Measurements from ENCODE around the gene DNM1L. TPM values are rescaled to one million over a fixed set of nuclear protein-coding genes. Genes with fewer than 3 reads are reported as not detected.

DNM1L gene
- total RNA-seq, 4 donors from 2014 or later, result 66.9 to 109 (median 88.3) TPM

- no peaks in the 10 kb centered on the region for H3K9me3 ChIP-seq
- H3K27me3 ChIP-seq, result no peaks in the 10 kb centered on the region
- WGBS, 2 donors (ENCODE audit: low coverage in 1 of 2), result 93 to 100% methylated on average over 3 to 8 of the region's 8 CpGs
- no peak for ATAC-seq
- peaks cover 0 to 21% (median 3%) of the 10 kb centered on the region in 3 donors for H3K4me1 ChIP-seq
- TF ChIP-seq POLR2AphosphoS5 (IDR thresholded peaks at IDR 0.05), result no peak
- TF ChIP-seq CTCF (IDR thresholded peaks at IDR 0.05), result no peak
- no peak for TF ChIP-seq EP300 (IDR thresholded peaks at IDR 0.05)
- no peak for TF ChIP-seq POLR2A (IDR thresholded peaks at IDR 0.05)
- no peaks in the 10 kb centered on the region for H3K36me3 ChIP-seq
- H3K4me3 ChIP-seq, result no peak overlapping the region
- no peak overlapping the region for H3K27ac ChIP-seq
These were observed 11.8 kb downstream of the DNM1L start for GRCh38 chr12:32690927-32691326.

- 82 to 86% methylated on average over 1 of the region's 1 CpG for WGBS, 2 donors (ENCODE audit: low coverage in 1 of 2)
These were observed 13.3 kb downstream of the DNM1L start for GRCh38 chr12:32692358-32692757.

GRCh38 chr12:32693036-32693435 lies 13.9 kb downstream of the DNM1L start:
- 79 to 100% methylated on average over 1 of the region's 1 CpG for WGBS, 2 donors (ENCODE audit: low coverage in 1 of 2)
- no peaks in the 10 kb centered on the region for H3K9me3 ChIP-seq
- ATAC-seq, result no peak
- H3K4me3 ChIP-seq, result no peak overlapping the region
- TF ChIP-seq POLR2AphosphoS5 (IDR thresholded peaks at IDR 0.05), result no peak
- no peaks in the 10 kb centered on the region for H3K27me3 ChIP-seq
- no peak overlapping the region for H3K27ac ChIP-seq
- H3K36me3 ChIP-seq, result no peaks in the 10 kb centered on the region
- peaks cover 0 to 21% (median 3%) of the 10 kb centered on the region in 3 donors for H3K4me1 ChIP-seq

More at GRCh38 chr12:32692358-32692757, 13.3 kb downstream of the DNM1L start:
- Histone ChIP-seq H3K27ac (no peak overlapping the region), H3K9me3 (no peaks in the 10 kb centered on the region), H3K4me3 (no peak overlapping the region), H3K4me1 (peaks cover 0 to 21% (median 3%) of the 10 kb centered on the region in 3 donors), H3K27me3 (no peaks in the 10 kb centered on the region), H3K36me3 (no peaks in the 10 kb centered on the region)
- TF ChIP-seq CTCF (IDR thresholded peaks at IDR 0.05) (no peak), EP300 (IDR thresholded peaks at IDR 0.05) (no peak), POLR2A (IDR thresholded peaks at IDR 0.05) (no peak), POLR2AphosphoS5 (IDR thresholded peaks at IDR 0.05) (no peak)
- ATAC-seq, result no peak

GRCh38 chr12:32695787-32696186 lies 16.7 kb downstream of the DNM1L start:
- no peak for TF ChIP-seq CTCF (IDR thresholded peaks at IDR 0.05)
- no peak for TF ChIP-seq EP300 (IDR thresholded peaks at IDR 0.05)
- no peak for TF ChIP-seq POLR2AphosphoS5 (IDR thresholded peaks at IDR 0.05)
- no peak for TF ChIP-seq POLR2A (IDR thresholded peaks at IDR 0.05)
- Histone ChIP-seq H3K27ac (no peak overlapping the region), H3K27me3 (no peaks in the 10 kb centered on the region), H3K9me3 (no peaks in the 10 kb centered on the region), H3K4me3 (no peak overlapping the region), H3K4me1 (no peaks in the 10 kb centered on the region), H3K36me3 (no peaks in the 10 kb centered on the region)
- WGBS, 2 donors (ENCODE audit: low coverage in 1 of 2), result 89 to 90% methylated on average over 3 of the region's 3 CpGs
- no peak for ATAC-seq

GRCh38 chr12:32697445-32697844 lies 18.3 kb downstream of the DNM1L start:
- Histone ChIP-seq H3K4me3 (no peak overlapping the region), H3K9me3 (no peaks in the 10 kb centered on the region), H3K27ac (no peak overlapping the region), H3K36me3 (peaks cover 0 to 11% of the 10 kb centered on the region in 2 donors), H3K27me3 (no peaks in the 10 kb centered on the region), H3K4me1 (no peaks in the 10 kb centered on the region)
- no peak for ATAC-seq
- no peak for TF ChIP-seq EP300 (IDR thresholded peaks at IDR 0.05)
- no peak for TF ChIP-seq POLR2AphosphoS5 (IDR thresholded peaks at IDR 0.05)
- TF ChIP-seq POLR2A (IDR thresholded peaks at IDR 0.05), result no peak
- no peak for TF ChIP-seq CTCF (IDR thresholded peaks at IDR 0.05)
- 78 to 82% methylated on average over 1 of the region's 1 CpG for WGBS, 2 donors (ENCODE audit: low coverage in 1 of 2)

Data from gastroesophageal sphincter (tissue), 4 donors.